Measurements from ENCODE around the gene TMEM237. TPM values are rescaled to one million over a fixed set of nuclear protein-coding genes. Genes with fewer than 3 reads are reported as not detected.
"Not testable (repeated sequence)": the region's sequence is repeated elsewhere in the genome, so short reads cannot be mapped to it uniquely, and the experiment has no call there.

Gene TMEM237, protein sequence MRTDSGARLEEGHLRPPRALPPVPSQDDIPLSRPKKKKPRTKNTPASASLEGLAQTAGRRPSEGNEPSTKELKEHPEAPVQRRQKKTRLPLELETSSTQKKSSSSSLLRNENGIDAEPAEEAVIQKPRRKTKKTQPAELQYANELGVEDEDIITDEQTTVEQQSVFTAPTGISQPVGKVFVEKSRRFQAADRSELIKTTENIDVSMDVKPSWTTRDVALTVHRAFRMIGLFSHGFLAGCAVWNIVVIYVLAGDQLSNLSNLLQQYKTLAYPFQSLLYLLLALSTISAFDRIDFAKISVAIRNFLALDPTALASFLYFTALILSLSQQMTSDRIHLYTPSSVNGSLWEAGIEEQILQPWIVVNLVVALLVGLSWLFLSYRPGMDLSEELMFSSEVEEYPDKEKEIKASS
- 10 to 100 TPM; 11.5 to 12.5 TPM for total RNA-seq

DNA sequence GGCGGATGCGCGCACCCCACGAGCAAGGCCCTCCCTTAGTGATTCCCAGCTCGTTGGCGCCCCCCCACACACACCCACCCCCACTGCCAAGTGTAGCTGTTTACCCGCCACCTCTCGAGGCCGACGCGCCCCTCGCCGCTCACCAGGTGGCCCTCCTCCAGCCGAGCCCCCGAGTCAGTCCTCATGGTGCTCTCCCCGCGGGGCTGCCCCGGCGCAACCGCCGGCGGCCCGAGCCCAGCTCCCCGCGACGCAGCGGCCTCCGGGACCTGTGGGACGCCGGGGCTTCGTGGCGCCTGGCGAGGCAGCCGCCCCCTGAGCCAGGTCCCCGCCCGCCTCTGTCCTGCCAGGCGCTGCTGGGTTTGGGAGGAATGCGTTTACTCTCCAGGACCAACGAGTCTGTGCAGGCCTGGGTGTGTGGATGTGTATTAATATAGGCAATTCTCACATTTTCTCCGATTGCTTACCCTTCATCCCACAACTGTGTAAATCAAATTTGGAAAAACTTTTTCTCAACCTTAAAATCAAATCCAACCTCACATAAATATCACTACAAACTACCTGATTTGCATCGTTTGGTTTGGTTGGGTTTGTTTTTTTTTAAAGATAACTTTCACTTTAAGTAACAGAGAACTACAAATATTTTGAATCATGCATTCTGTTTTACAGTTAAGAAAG is at the start of gene TMEM237:
TSS of gene TMEM237 (minus strand) at position 288 of the 675 bp plus-strand sequence. CDS start at position 185, 103 bp downstream.
- ATAC-seq (peak; percentile 37), DNase-seq (peak; percentile 64)
- H3K27ac Mint-ChIP-seq = peak within 1 kb of the TSS; percentile 84
- H3K27me3 Mint-ChIP-seq = no peaks in the 10 kb centered on the region
- H3K4me1 Mint-ChIP-seq = peaks cover 9% of the 10 kb centered on the region
- no peaks in the 10 kb centered on the region for H3K36me3 Mint-ChIP-seq (ENCODE audit: low read depth)
- peak within 1 kb of the TSS; percentile 79 for H3K4me3 Mint-ChIP-seq
- CTCF ChIA-PET = interaction anchor here (0.8 kb wide), 1 partner anchor 196 kb away, joined by 3 read pairs; no protein-coding TSS in a partner anchor
- POLR2A ChIA-PET = interaction anchor here (1.0 kb wide), 1 partner anchor 410 kb away, joined by 3 read pairs; no protein-coding TSS in a partner anchor
- H3K9me3 Mint-ChIP-seq (ENCODE audit: low read depth) = no peaks in the 10 kb centered on the region
- intact Hi-C loops (cut with DNase I, micrococcal nuclease) = loop anchor here (2.0 to 10.0 kb wide), 12 partner anchors 139 to 1374 kb away; partner anchors contain the start of genes ALS2 (in 1 of the 2), BMPR2 (in 1 of the 2), BZW1 (in 1 of the 2) and CASP10 (in 1 of the 2)

DNA sequence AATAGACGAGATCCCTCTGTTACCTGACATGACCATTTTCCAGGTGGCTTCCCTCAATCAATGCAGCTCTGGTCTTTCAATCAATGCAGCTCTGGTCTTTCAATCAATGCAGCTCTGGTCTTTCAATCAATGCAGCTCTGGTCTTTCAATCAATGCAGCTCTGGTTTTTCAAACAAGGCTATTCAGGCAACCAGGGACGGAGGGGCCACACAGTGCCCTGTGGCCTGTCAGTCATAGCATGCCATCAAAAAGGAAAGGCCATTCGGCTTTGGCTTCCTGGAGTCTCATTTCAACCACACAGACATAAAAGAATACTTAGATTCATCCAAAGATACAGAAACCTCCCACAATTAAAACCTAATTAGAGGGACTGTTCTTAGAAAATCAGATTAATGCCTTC is 41.9 kb upstream of the TMEM237 start:
- DNase-seq (no peak), ATAC-seq (no peak)
- H3K9me3 Mint-ChIP-seq (ENCODE audit: low read depth) = no peaks in the 10 kb centered on the region
- CTCF ChIA-PET = no interaction called here
- intact Hi-C loops (cut with DNase I, micrococcal nuclease) = no loop called here
- POLR2A ChIA-PET = no interaction called here
- no peaks in the 10 kb centered on the region for H3K36me3 Mint-ChIP-seq (ENCODE audit: low read depth)
- H3K27ac Mint-ChIP-seq = no peak overlapping the region
- H3K4me3 Mint-ChIP-seq = no peak overlapping the region
- no peaks in the 10 kb centered on the region for H3K4me1 Mint-ChIP-seq
- peaks cover 7% of the 10 kb centered on the region for H3K27me3 Mint-ChIP-seq

DNA sequence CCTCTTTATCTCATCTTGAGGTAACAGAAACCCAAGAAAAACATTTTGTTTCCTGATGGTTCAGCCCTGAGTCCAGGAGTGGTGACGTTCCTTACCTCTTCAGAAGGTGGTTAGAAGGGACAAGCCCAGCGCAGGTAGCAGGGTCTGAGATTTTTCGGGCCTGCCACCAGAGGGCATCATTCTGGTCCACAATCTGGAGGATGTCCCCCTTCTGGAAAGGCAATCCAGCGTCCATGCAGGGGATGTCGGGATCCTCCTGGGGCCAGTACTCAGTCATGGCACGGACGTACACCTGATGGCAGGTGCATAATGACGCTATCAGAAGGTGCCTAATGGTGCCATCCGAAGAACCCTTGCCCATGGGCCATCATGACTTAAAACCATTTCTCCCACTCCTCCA is 37.4 kb upstream of the TMEM237 start:
- Mint-ChIP-seq H3K36me3 (ENCODE audit: low read depth) (no peaks in the 10 kb centered on the region), H3K4me1 (no peaks in the 10 kb centered on the region), H3K9me3 (ENCODE audit: low read depth) (no peaks in the 10 kb centered on the region), H3K4me3 (no peak overlapping the region), H3K27me3 (peaks cover 3% of the 10 kb centered on the region), H3K27ac (no peak overlapping the region)
- ATAC-seq (no peak), DNase-seq (peak; percentile 41)
- intact Hi-C loops (cut with DNase I, micrococcal nuclease) = no loop called here
- POLR2A ChIA-PET = no interaction called here
- CTCF ChIA-PET = interaction anchor here (0.6 to 1.4 kb wide), 3 partner anchors 25 to 512 kb away, joined by 3 to 4 read pairs (median 4); no protein-coding TSS in a partner anchor

- intact Hi-C loops (cut with DNase I, micrococcal nuclease) = no loop called here
- POLR2A ChIA-PET = no interaction called here
- CTCF ChIA-PET = interaction anchor here (0.6 kb wide), 1 partner anchor 263 kb away, joined by 3 read pairs; no protein-coding TSS in a partner anchor
- H3K27me3 Mint-ChIP-seq = peaks cover 1% of the 10 kb centered on the region
- DNase-seq = no peak
- H3K4me1 Mint-ChIP-seq = no peaks in the 10 kb centered on the region
- no peaks in the 10 kb centered on the region for H3K36me3 Mint-ChIP-seq (ENCODE audit: low read depth)
- no peak for ATAC-seq
- no peaks in the 10 kb centered on the region for H3K9me3 Mint-ChIP-seq (ENCODE audit: low read depth)
- H3K4me3 Mint-ChIP-seq = no peak overlapping the region
- no peak overlapping the region for H3K27ac Mint-ChIP-seq
Observed at GRCh38 chr2:201678401-201678800, 35.1 kb upstream of the TMEM237 start.

- intact Hi-C loops (cut with DNase I, micrococcal nuclease) = no loop called here
Observed at GRCh38 chr2:201675454-201675853, 32.2 kb upstream of the TMEM237 start.

DNA sequence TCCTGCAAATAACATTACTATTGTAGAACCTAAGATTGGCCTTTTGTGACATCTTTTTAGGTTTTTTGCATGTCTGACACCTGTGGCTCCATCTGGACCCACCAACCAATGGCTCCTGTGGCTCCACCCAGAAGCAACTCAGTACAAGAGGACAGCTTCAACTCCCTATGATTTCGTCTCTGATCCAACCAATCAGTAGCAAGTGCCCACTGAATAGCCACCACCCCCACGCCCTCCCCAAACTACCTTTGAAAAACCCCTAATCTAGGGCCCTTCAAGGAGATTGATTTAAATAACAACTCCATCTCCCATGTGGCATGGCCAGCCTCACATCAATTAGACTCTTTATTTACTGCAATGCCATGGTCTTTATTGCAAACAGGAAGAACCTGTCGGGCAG is 31.5 kb upstream of the TMEM237 start:
- Mint-ChIP-seq H3K27ac (no peak overlapping the region), H3K4me3 (no peak overlapping the region), H3K9me3 (ENCODE audit: low read depth) (no peaks in the 10 kb centered on the region), H3K36me3 (ENCODE audit: low read depth) (no peaks in the 10 kb centered on the region), H3K4me1 (no peaks in the 10 kb centered on the region), H3K27me3 (no peaks in the 10 kb centered on the region)
- ChIA-PET POLR2A (no interaction called here), CTCF (no interaction called here)
- intact Hi-C loops (cut with DNase I, micrococcal nuclease) = no loop called here
- DNase-seq (no peak), ATAC-seq (no peak)

More at GRCh38 chr2:201675454-201675853, 32.2 kb upstream of the TMEM237 start:
- H3K27me3 Mint-ChIP-seq = peaks cover under 1% of the 10 kb centered on the region
- ChIA-PET CTCF (no interaction called here), POLR2A (no interaction called here)
- H3K36me3 Mint-ChIP-seq (ENCODE audit: low read depth) = no peaks in the 10 kb centered on the region
- H3K4me1 Mint-ChIP-seq = no peaks in the 10 kb centered on the region
- no peak overlapping the region for H3K27ac Mint-ChIP-seq
- no peaks in the 10 kb centered on the region for H3K9me3 Mint-ChIP-seq (ENCODE audit: low read depth)
- DNase-seq = no peak
- no peak for ATAC-seq
- no peak overlapping the region for H3K4me3 Mint-ChIP-seq

GRCh38 chr2:201674298-201674697 is 31.0 kb upstream of the TMEM237 start:
- intact Hi-C loops (cut with DNase I, micrococcal nuclease) = no loop called here
- no peak for ATAC-seq
- ChIA-PET CTCF (no interaction called here), POLR2A (no interaction called here)
- H3K4me3 Mint-ChIP-seq = no peak overlapping the region
- H3K27me3 Mint-ChIP-seq = no peaks in the 10 kb centered on the region
- H3K9me3 Mint-ChIP-seq (ENCODE audit: low read depth) = no peaks in the 10 kb centered on the region
- H3K27ac Mint-ChIP-seq = no peak overlapping the region
- no peak for DNase-seq
- H3K36me3 Mint-ChIP-seq (ENCODE audit: low read depth) = no peaks in the 10 kb centered on the region
- no peaks in the 10 kb centered on the region for H3K4me1 Mint-ChIP-seq

GRCh38 chr2:201673546-201673945 is 30.2 kb upstream of the TMEM237 start:
- Mint-ChIP-seq H3K9me3 (ENCODE audit: low read depth) (no peaks in the 10 kb centered on the region), H3K4me3 (no peak overlapping the region), H3K36me3 (ENCODE audit: low read depth) (no peaks in the 10 kb centered on the region), H3K27me3 (no peaks in the 10 kb centered on the region), H3K4me1 (no peaks in the 10 kb centered on the region), H3K27ac (no peak overlapping the region)
- intact Hi-C loops (cut with DNase I, micrococcal nuclease) = no loop called here
- CTCF ChIA-PET = no interaction called here
- ATAC-seq (no peak), DNase-seq (no peak)
- POLR2A ChIA-PET = no interaction called here

- not testable (repeated sequence) for H3K4me1 Mint-ChIP-seq
Observed at GRCh38 chr2:201671205-201671604, 27.9 kb upstream of the TMEM237 start.

GRCh38 chr2:201669865-201670264 is 26.6 kb upstream of the TMEM237 start:
- POLR2A ChIA-PET = no interaction called here
- no peak overlapping the region for H3K4me3 Mint-ChIP-seq
- intact Hi-C loops (cut with DNase I, micrococcal nuclease) = no loop called here
- CTCF ChIA-PET = no interaction called here
- no peak for ATAC-seq
- no peaks in the 10 kb centered on the region for H3K9me3 Mint-ChIP-seq (ENCODE audit: low read depth)
- H3K36me3 Mint-ChIP-seq (ENCODE audit: low read depth) = no peaks in the 10 kb centered on the region
- no peaks in the 10 kb centered on the region for H3K27me3 Mint-ChIP-seq
- no peak overlapping the region for H3K27ac Mint-ChIP-seq
- DNase-seq = no peak
- no peaks in the 10 kb centered on the region for H3K4me1 Mint-ChIP-seq

More at GRCh38 chr2:201671205-201671604, 27.9 kb upstream of the TMEM237 start:
- H3K36me3 Mint-ChIP-seq (ENCODE audit: low read depth); ATAC-seq; intact Hi-C loops (cut with DNase I, micrococcal nuclease); H3K9me3 Mint-ChIP-seq (ENCODE audit: low read depth); H3K27me3 Mint-ChIP-seq; CTCF ChIA-PET; DNase-seq; POLR2A ChIA-PET; H3K27ac Mint-ChIP-seq; H3K4me3 Mint-ChIP-seq: not testable (repeated sequence)

- Mint-ChIP-seq H3K9me3 (ENCODE audit: low read depth) (no peaks in the 10 kb centered on the region), H3K27ac (no peak overlapping the region), H3K36me3 (ENCODE audit: low read depth) (no peaks in the 10 kb centered on the region), H3K4me3 (no peak overlapping the region), H3K27me3 (no peaks in the 10 kb centered on the region), H3K4me1 (no peaks in the 10 kb centered on the region)
- ATAC-seq (no peak), DNase-seq (no peak)
- intact Hi-C loops (cut with DNase I, micrococcal nuclease) = no loop called here
- CTCF ChIA-PET = no interaction called here
- POLR2A ChIA-PET = no interaction called here
Observed at GRCh38 chr2:201668402-201668910, 25.2 kb upstream of the TMEM237 start.

DNA sequence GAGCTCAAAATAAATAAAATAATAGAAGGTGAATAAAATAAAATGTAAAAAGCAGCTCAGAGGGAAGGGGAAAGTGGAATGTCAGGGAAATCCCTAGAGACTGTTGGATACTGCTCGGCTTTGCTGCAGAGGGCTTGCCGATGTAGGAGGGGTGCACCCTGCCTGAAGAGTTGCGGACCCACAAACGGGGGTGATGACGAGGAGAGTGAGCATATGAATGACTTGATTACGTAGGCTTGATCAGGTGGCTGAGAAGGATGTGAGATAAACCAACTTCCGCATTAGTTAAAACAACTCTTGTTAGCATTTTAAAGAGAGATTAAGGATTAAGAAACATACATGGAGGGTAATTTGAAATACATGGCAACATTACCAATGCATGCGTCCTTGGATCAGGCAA is 21.0 kb upstream of the TMEM237 start:
- H3K4me1 Mint-ChIP-seq = no peaks in the 10 kb centered on the region
- no peaks in the 10 kb centered on the region for H3K36me3 Mint-ChIP-seq (ENCODE audit: low read depth)
- H3K27me3 Mint-ChIP-seq = no peaks in the 10 kb centered on the region
- H3K27ac Mint-ChIP-seq = no peak overlapping the region
- intact Hi-C loops (cut with DNase I, micrococcal nuclease) = no loop called here
- H3K9me3 Mint-ChIP-seq (ENCODE audit: low read depth) = no peaks in the 10 kb centered on the region
- DNase-seq (no peak), ATAC-seq (no peak)
- ChIA-PET CTCF (no interaction called here), POLR2A (no interaction called here)
- H3K4me3 Mint-ChIP-seq = no peak overlapping the region

Data from activated CD4-positive, alpha-beta T cell treated with anti-CD3 and anti-CD28 coated beads for 36 hours (primary cell).